Mesenchymal stem cell (in vitro differentiated cells and primary cell): ENCODE results near the gene OBSL1.

Source experiments
- DNase-seq: peaks from one replicate; pipeline ENCODE4 v3.0.0-alpha.2; 2013
- H2AFZ ChIP-seq: one replicate; pipeline ENCODE4 v1.6.1; 2013; ENCODE audit warnings: low read depth, mild to moderate bottlenecking, control low read depth, inconsistent platforms, low read length, moderate library complexity
- H2AK5ac ChIP-seq: 2 replicates; pipeline ENCODE4 v1.6.1; 2013; ENCODE audit warnings: low read length, moderate library complexity, mild to moderate bottlenecking, inconsistent platforms; ENCODE audit not compliant: severe bottlenecking
- H2BK120ac ChIP-seq: one replicate; pipeline ENCODE4 v1.6.1; 2013; ENCODE audit warnings: low read depth, mild to moderate bottlenecking, inconsistent platforms, low read length, moderate library complexity
- H2BK12ac ChIP-seq, 2 experiments: one replicate each; pipeline ENCODE4 v1.6.1; 2013; ENCODE audit warnings: inconsistent platforms in 2 of 2, low read length in 2 of 2, mild to moderate bottlenecking in 2 of 2, moderate library complexity in 2 of 2, control low read depth in 1 of 2
- H2BK15ac ChIP-seq: one replicate; pipeline ENCODE4 v1.6.1; 2013; ENCODE audit warnings: mild to moderate bottlenecking, low read depth, inconsistent platforms; ENCODE audit not compliant: poor library complexity, severe bottlenecking
- H2BK5ac ChIP-seq: 2 replicates; pipeline ENCODE4 v1.6.1; 2013; ENCODE audit warnings: low read depth, mild to moderate bottlenecking, low read length, control low read depth, inconsistent platforms; ENCODE audit not compliant: poor library complexity, severe bottlenecking
- H3K14ac ChIP-seq, 2 experiments: one replicate each; pipeline ENCODE4 v1.6.1; 2013; ENCODE audit warnings: inconsistent platforms in 2 of 2, low read length in 2 of 2, control low read depth in 1 of 2, mild to moderate bottlenecking in 1 of 2, moderate library complexity in 1 of 2
- H3K18ac ChIP-seq, 2 experiments: one replicate each; pipeline ENCODE4 v1.6.1; 2013; ENCODE audit warnings: inconsistent platforms in 2 of 2, low read length in 2 of 2, control low read depth in 1 of 2, low read depth in 1 of 2, mild to moderate bottlenecking in 1 of 2
- H3K23ac ChIP-seq, 2 experiments: one replicate each; pipeline ENCODE4 v1.6.1; 2013; ENCODE audit warnings: inconsistent platforms in 2 of 2, low read length in 2 of 2, mild to moderate bottlenecking in 2 of 2, moderate library complexity in 2 of 2, control low read depth in 1 of 2
- H3K27ac ChIP-seq: 2 replicates; pipeline ENCODE4 v1.5.1; 2013; ENCODE audit warnings: mild to moderate bottlenecking, moderate library complexity, low read length, control low read depth, inconsistent platforms; ENCODE audit not compliant: poor library complexity, severe bottlenecking
- H3K27me3 ChIP-seq, 2 experiments: 2 replicates each; pipeline versions ENCODE4 v1.6.1 to v1.7.0; 2013; ENCODE audit warnings: low read length in 2 of 2, mild to moderate bottlenecking in 2 of 2, moderate library complexity in 2 of 2, control low read depth in 1 of 2, inconsistent platforms in 1 of 2; ENCODE audit not compliant: control insufficient read depth in 1 of 2, insufficient read depth in 1 of 2
- H3K36me3 ChIP-seq, 2 experiments: 2 replicates each; pipeline versions ENCODE4 v1.6.1 to v1.7.0; 2013; ENCODE audit warnings: low read length in 2 of 2, control low read depth in 1 of 2, inconsistent platforms in 1 of 2, low read depth in 1 of 2, mild to moderate bottlenecking in 1 of 2; ENCODE audit not compliant: insufficient read depth in 2 of 2, control insufficient read depth in 1 of 2
- H3K4ac ChIP-seq, 2 experiments: one replicate each; pipeline ENCODE4 v1.6.1; 2013; ENCODE audit warnings: inconsistent platforms in 2 of 2, low read length in 2 of 2, mild to moderate bottlenecking in 2 of 2, moderate library complexity in 2 of 2, control low read depth in 1 of 2, low read depth in 1 of 2
- H3K4me1 ChIP-seq: 2 replicates; pipeline ENCODE4 v1.6.1; 2013; ENCODE audit warnings: low read depth, low read length, control low read depth; ENCODE audit not compliant: control insufficient read depth, insufficient read depth
- H3K4me2 ChIP-seq: 2 replicates; pipeline ENCODE4 v1.6.1; 2013; ENCODE audit warnings: low read length, mild to moderate bottlenecking, inconsistent platforms; ENCODE audit not compliant: poor library complexity, severe bottlenecking
- H3K4me3 ChIP-seq, 2 experiments: 2 replicates each; pipeline versions ENCODE4 v1.5.1 to v1.7.0; 2013; ENCODE audit warnings: low read length in 2 of 2, mild to moderate bottlenecking in 2 of 2, control low read depth in 1 of 2, low read depth in 1 of 2; ENCODE audit not compliant: insufficient read depth in 1 of 2
- H3K79me1 ChIP-seq: replicated peaks from 2 replicates; pipeline ENCODE4 v1.6.1; 2013; ENCODE audit warnings: mild to moderate bottlenecking, control low read depth, low read length, inconsistent platforms; ENCODE audit not compliant: poor library complexity, severe bottlenecking
- H3K9ac ChIP-seq: 2 replicates; pipeline ENCODE4 v1.7.0; 2013; ENCODE audit warnings: mild to moderate bottlenecking, low read length, moderate library complexity
- H3K9me3 ChIP-seq: 2 replicates; pipeline ENCODE4 v1.7.0; 2013; ENCODE audit warnings: mild to moderate bottlenecking, low read length; ENCODE audit not compliant: control insufficient read depth
- H4K8ac ChIP-seq: one replicate; pipeline ENCODE4 v1.6.1; 2013; ENCODE audit warnings: inconsistent platforms, mild to moderate bottlenecking, low read length, moderate library complexity
- H4K91ac ChIP-seq: one replicate; pipeline ENCODE4 v1.6.1; 2013; ENCODE audit warnings: mild to moderate bottlenecking, low read length, inconsistent platforms
- WGBS: methylation state at CpG from one replicate; pipeline ENCODE4 v1.1.7; 2013; ENCODE audit warnings: mixed read lengths; 5-methylcytosine and 5-hydroxymethylcytosine counted together

Gene OBSL1

GRCh38 chr2:219616550-219616949 lies 45.2 kb upstream of the OBSL1 start:
- no peak overlapping the region for H4K91ac ChIP-seq
- no peak for DNase-seq
- H2BK12ac ChIP-seq: no peak overlapping the region
- H2AFZ ChIP-seq: no peak overlapping the region
- no peak overlapping the region for H3K4me3 ChIP-seq
- no peak overlapping the region for H3K4ac ChIP-seq
- no peak overlapping the region for H3K9ac ChIP-seq
- H4K8ac ChIP-seq: no peak overlapping the region
- H3K14ac ChIP-seq: no peak overlapping the region
- H3K23ac ChIP-seq: no peak overlapping the region
- no peak overlapping the region for H2AK5ac ChIP-seq
- no peaks in the 10 kb centered on the region for H3K4me1 ChIP-seq
- H3K4me2 ChIP-seq: no peak overlapping the region
- H3K36me3 ChIP-seq: peaks cover 39 to 51% of the 10 kb centered on the region in 2 experiments
- 98% methylated on average over 4 of the region's 4 CpGs for WGBS
- H3K18ac ChIP-seq: no peak overlapping the region
- H3K27ac ChIP-seq: no peak overlapping the region
- no peak overlapping the region for H2BK5ac ChIP-seq
- H2BK120ac ChIP-seq: no peak overlapping the region
- no peaks in the 10 kb centered on the region for H3K79me1 ChIP-seq
- H3K9me3 ChIP-seq: no peaks in the 10 kb centered on the region
- no peak overlapping the region for H2BK15ac ChIP-seq
- H3K27me3 ChIP-seq: no peaks in the 10 kb centered on the region

- H2AFZ ChIP-seq: no peak overlapping the region
- H3K4me2 ChIP-seq: no peak overlapping the region
- no peak overlapping the region for H2BK12ac ChIP-seq
- no peak overlapping the region for H3K23ac ChIP-seq
- no peak overlapping the region for H3K27ac ChIP-seq
- H2BK15ac ChIP-seq: no peak overlapping the region
- no peaks in the 10 kb centered on the region for H3K79me1 ChIP-seq
- no peak overlapping the region for H3K14ac ChIP-seq
- no peaks in the 10 kb centered on the region for H3K9me3 ChIP-seq
- H3K4me1 ChIP-seq: no peaks in the 10 kb centered on the region
- no peak overlapping the region for H2BK5ac ChIP-seq
- no peak overlapping the region for H3K18ac ChIP-seq
- H3K36me3 ChIP-seq: peaks cover 44 to 57% of the 10 kb centered on the region in 2 experiments
- H3K4ac ChIP-seq: no peak overlapping the region
- no peaks in the 10 kb centered on the region for H3K27me3 ChIP-seq
- no peak overlapping the region for H4K91ac ChIP-seq
- DNase-seq: no peak
- H2BK120ac ChIP-seq: no peak overlapping the region
- WGBS: 98% methylated on average over 11 of the region's 12 CpGs
- H4K8ac ChIP-seq: no peak overlapping the region
- H3K9ac ChIP-seq: no peak overlapping the region
- H2AK5ac ChIP-seq: no peak overlapping the region
- no peak overlapping the region for H3K4me3 ChIP-seq
Observed at GRCh38 chr2:219615894-219616293, 44.6 kb upstream of the OBSL1 start.

GRCh38 chr2:219615036-219615435 lies 43.7 kb upstream of the OBSL1 start:
- Histone ChIP-seq H3K79me1 (no peaks in the 10 kb centered on the region), H2BK15ac (no peak overlapping the region), H3K4ac (no peak overlapping the region), H3K23ac (no peak overlapping the region), H3K27me3 (no peaks in the 10 kb centered on the region), H3K4me1 (no peaks in the 10 kb centered on the region), H2AK5ac (no peak overlapping the region), H3K18ac (no peak overlapping the region), H2BK12ac (no peak overlapping the region), H3K27ac (no peak overlapping the region), H3K36me3 (peaks cover 48 to 62% of the 10 kb centered on the region in 2 experiments), H4K8ac (no peak overlapping the region), H3K9ac (no peak overlapping the region), H3K9me3 (no peaks in the 10 kb centered on the region), H4K91ac (no peak overlapping the region), H3K14ac (no peak overlapping the region), H3K4me3 (no peak overlapping the region), H2AFZ (no peak overlapping the region), H2BK120ac (no peak overlapping the region), H2BK5ac (no peak overlapping the region), H3K4me2 (no peak overlapping the region)
- 96% methylated on average over 11 of the region's 11 CpGs for whole genome bisulfite sequencing
- DNase-seq: no peak

GRCh38 chr2:219614076-219614860 lies 42.9 kb upstream of the OBSL1 start:
- Histone ChIP-seq H3K27ac (no peak overlapping the region), H3K36me3 (peaks cover 55 to 65% of the 10 kb centered on the region in 2 experiments), H2BK5ac (no peak overlapping the region), H2BK120ac (no peak overlapping the region), H2BK12ac (no peak overlapping the region), H2AFZ (no peak overlapping the region), H2BK15ac (no peak overlapping the region), H3K4me3 (no peak overlapping the region), H3K27me3 (no peaks in the 10 kb centered on the region), H4K91ac (no peak overlapping the region), H3K9ac (no peak overlapping the region), H3K4me1 (no peaks in the 10 kb centered on the region), H4K8ac (no peak overlapping the region), H3K23ac (no peak overlapping the region), H3K9me3 (no peaks in the 10 kb centered on the region), H3K4me2 (no peak overlapping the region), H3K4ac (no peak overlapping the region), H3K79me1 (no peaks in the 10 kb centered on the region), H3K14ac (no peak overlapping the region), H2AK5ac (no peak overlapping the region), H3K18ac (no peak overlapping the region)
- 91% methylated on average over 11 of the region's 11 CpGs for WGBS
- no peak for DNase-seq
